OCI-LY3 (cell line): ENCODE measurements around the gene METTL17.

Source experiments
- CTCF ChIP-seq: fragments of 200-600, 300-600 bp; sonication (generic); IDR thresholded peaks from 2 replicates; pipeline ENCODE4 v1.5.1; 2014; ENCODE audit warnings: antibody characterized with exemption, low read length, low read depth
- EZH2phosphoT487 ChIP-seq: fragments of 200-600 bp; shearing (Covaris generic); IDR thresholded peaks from 2 replicates; pipeline ENCODE4 v1.6.1; 2018; ENCODE audit warnings: antibody characterized with exemption, mixed run types, low read depth

GRCh38 chr14:20999591-20999990, 9.8 kb downstream of the METTL17 start:
- TF ChIP-seq CTCF (no peak), EZH2phosphoT487 (no peak)
